ENCODE results near the gene SNX27.

The SNX27 gene

GRCh38 chr1:151705146-151705545 lies 93.3 kb downstream of the SNX27 start (continued):
- TF ChIP-seq ZNF112 (tag by site-specific recombination; IDR thresholded peaks at IDR 0.05) (no peak), ZBTB8A (tag by site-specific recombination; IDR thresholded peaks at IDR 0.05) (no peak), SALL2 (tag by site-specific recombination; IDR thresholded peaks at IDR 0.05; ENCODE audit: borderline replicate concordance) (no peak), ZNF768 (tag by site-specific recombination; IDR thresholded peaks at IDR 0.05) (no peak), KLF10 (tag by site-specific recombination; IDR thresholded peaks at IDR 0.05) (no peak), ZNF670 (tag by site-specific recombination; IDR thresholded peaks at IDR 0.05; ENCODE audit: low read depth) (no peak)

- H3K36me3 ChIP-seq (ENCODE audit: control insufficient read depth in 2 of 2, insufficient read depth in 1 of 2, low read length in 2 of 2): peaks cover 4 to 12% of the 10 kb centered on the region in 2 experiments; a peak in 2 of 3 replicates
- TF ChIP-seq TRIM28 (IDR thresholded peaks at IDR 0.05; ENCODE audit: borderline replicate concordance, low read length): no peak
- TF ChIP-seq, protein P1, sequence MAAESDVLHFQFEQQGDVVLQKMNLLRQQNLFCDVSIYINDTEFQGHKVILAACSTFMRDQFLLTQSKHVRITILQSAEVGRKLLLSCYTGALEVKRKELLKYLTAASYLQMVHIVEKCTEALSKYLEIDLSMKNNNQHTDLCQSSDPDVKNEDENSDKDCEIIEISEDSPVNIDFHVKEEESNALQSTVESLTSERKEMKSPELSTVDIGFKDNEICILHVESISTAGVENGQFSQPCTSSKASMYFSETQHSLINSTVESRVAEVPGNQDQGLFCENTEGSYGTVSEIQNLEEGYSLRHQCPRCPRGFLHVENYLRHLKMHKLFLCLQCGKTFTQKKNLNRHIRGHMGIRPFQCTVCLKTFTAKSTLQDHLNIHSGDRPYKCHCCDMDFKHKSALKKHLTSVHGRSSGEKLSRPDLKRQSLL (tag by site-specific recombination; IDR thresholded peaks at IDR 0.05): no peak
- TF ChIP-seq, protein P2, sequence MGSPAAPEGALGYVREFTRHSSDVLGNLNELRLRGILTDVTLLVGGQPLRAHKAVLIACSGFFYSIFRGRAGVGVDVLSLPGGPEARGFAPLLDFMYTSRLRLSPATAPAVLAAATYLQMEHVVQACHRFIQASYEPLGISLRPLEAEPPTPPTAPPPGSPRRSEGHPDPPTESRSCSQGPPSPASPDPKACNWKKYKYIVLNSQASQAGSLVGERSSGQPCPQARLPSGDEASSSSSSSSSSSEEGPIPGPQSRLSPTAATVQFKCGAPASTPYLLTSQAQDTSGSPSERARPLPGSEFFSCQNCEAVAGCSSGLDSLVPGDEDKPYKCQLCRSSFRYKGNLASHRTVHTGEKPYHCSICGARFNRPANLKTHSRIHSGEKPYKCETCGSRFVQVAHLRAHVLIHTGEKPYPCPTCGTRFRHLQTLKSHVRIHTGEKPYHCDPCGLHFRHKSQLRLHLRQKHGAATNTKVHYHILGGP (tag by site-specific recombination; IDR thresholded peaks at IDR 0.05): no peak
- TF ChIP-seq KLF1 (tag by site-specific recombination; IDR thresholded peaks at IDR 0.05): 0 out of 2 replicates have a peak, but pooled peaks have one; percentile 18
- no peak for TF ChIP-seq ZNF341 (tag by site-specific recombination; IDR thresholded peaks at IDR 0.05; ENCODE audit: low read depth)
- TF ChIP-seq KLF7 (tag by site-specific recombination; IDR thresholded peaks at IDR 0.05; ENCODE audit: borderline replicate concordance): no peak
- no peaks in the 10 kb centered on the region for H3K4me1 ChIP-seq (ENCODE audit: control insufficient read depth, insufficient read depth, low read length)
- H3K9me3 ChIP-seq (ENCODE audit: control insufficient read depth, insufficient read depth, low read depth, low read length): no peaks in the 10 kb centered on the region
- H3K27ac ChIP-seq (ENCODE audit: extremely low read depth, low read depth, low read length): no peak overlapping the region
- no peak overlapping the region for H3K4me3 ChIP-seq (ENCODE audit: low read depth, low read length)
- ChIA-PET CTCF (no interaction called here), POLR2A (interaction anchor here (0.6 kb wide), 1 partner anchor 125 kb away, joined by 4 read pairs; no protein-coding TSS in a partner anchor)
Observed at GRCh38 chr1:151705753-151706463, 94.1 kb downstream of the SNX27 start.

- CTCF ChIA-PET: no interaction called here
- no peak for TF ChIP-seq ZNF398 (tag by site-specific recombination; IDR thresholded peaks at IDR 0.05)
- TF ChIP-seq ZIC2 (tag by site-specific recombination; IDR thresholded peaks at IDR 0.05): no peak
- no peak for TF ChIP-seq ZNF112 (tag by site-specific recombination; IDR thresholded peaks at IDR 0.05)
- no peak for TF ChIP-seq ZNF354C (tag by site-specific recombination; IDR thresholded peaks at IDR 0.05; ENCODE audit: borderline replicate concordance, low read depth)
- no peak for TF ChIP-seq TCF7L2 (IDR thresholded peaks at IDR 0.05; ENCODE audit: borderline replicate concordance, low read depth, low read length)
- TF ChIP-seq ZNF184 (tag by site-specific recombination; IDR thresholded peaks at IDR 0.05): no peak
- TF ChIP-seq ZNF518A (tag by site-specific recombination; conservative IDR thresholded peaks at IDR 0.05; ENCODE audit: low read depth): no peak
- TF ChIP-seq ZNF776 (tag by site-specific recombination; IDR thresholded peaks at IDR 0.05; ENCODE audit: borderline replicate concordance): no peak
- TF ChIP-seq ZNF610 (tag by site-specific recombination; IDR thresholded peaks at IDR 0.05; ENCODE audit: borderline replicate concordance): no peak
- H3K4me1 ChIP-seq (ENCODE audit: control insufficient read depth, insufficient read depth, low read length): no peaks in the 10 kb centered on the region
- H3K36me3 ChIP-seq (ENCODE audit: control insufficient read depth in 2 of 2, insufficient read depth in 1 of 2, low read length in 2 of 2): peaks cover 0 to 4% of the 10 kb centered on the region in 2 experiments; a peak in 2 of 3 replicates
- H3K27ac ChIP-seq (ENCODE audit: extremely low read depth, low read depth, low read length): no peak overlapping the region
- H3K9me3 ChIP-seq (ENCODE audit: control insufficient read depth, insufficient read depth, low read depth, low read length): no peaks in the 10 kb centered on the region
- no peak overlapping the region for H3K4me3 ChIP-seq (ENCODE audit: low read depth, low read length)
- POLR2A ChIA-PET: no interaction called here
Observed at GRCh38 chr1:151706464-151707415, 94.9 kb downstream of the SNX27 start.
